ENCODE data around the gene TARM1.
"Not testable (repeated sequence)": the region's sequence is repeated elsewhere in the genome, so short reads cannot be mapped to it uniquely, and the experiment has no call there.

- TF ChIP-seq POLR2AphosphoS5, POLR2A (IDR thresholded peaks at IDR 0.05): not testable (repeated sequence)
- TF ChIP-seq, protein P1, sequence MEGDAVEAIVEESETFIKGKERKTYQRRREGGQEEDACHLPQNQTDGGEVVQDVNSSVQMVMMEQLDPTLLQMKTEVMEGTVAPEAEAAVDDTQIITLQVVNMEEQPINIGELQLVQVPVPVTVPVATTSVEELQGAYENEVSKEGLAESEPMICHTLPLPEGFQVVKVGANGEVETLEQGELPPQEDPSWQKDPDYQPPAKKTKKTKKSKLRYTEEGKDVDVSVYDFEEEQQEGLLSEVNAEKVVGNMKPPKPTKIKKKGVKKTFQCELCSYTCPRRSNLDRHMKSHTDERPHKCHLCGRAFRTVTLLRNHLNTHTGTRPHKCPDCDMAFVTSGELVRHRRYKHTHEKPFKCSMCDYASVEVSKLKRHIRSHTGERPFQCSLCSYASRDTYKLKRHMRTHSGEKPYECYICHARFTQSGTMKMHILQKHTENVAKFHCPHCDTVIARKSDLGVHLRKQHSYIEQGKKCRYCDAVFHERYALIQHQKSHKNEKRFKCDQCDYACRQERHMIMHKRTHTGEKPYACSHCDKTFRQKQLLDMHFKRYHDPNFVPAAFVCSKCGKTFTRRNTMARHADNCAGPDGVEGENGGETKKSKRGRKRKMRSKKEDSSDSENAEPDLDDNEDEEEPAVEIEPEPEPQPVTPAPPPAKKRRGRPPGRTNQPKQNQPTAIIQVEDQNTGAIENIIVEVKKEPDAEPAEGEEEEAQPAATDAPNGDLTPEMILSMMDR (IDR thresholded peaks at IDR 0.05 in 8 of 11, conservative IDR thresholded peaks at IDR 0.05 in 3 of 11) = not testable (repeated sequence)
Measured at GRCh38 chr19:54036542-54036941, 44.6 kb downstream of the TARM1 start.
